CD4-positive, alpha-beta T cell (primary cell): ENCODE results near the gene ADK. TPM values are rescaled to one million over a fixed set of nuclear protein-coding genes. Genes with fewer than 3 reads are reported as not detected.

Source experiments
- ATAC-seq: fragments of 200-7000 bp; cut with Tn5 transposase; one replicate; pipeline ENCODE4 v1.10.0; 2022; ENCODE audit warnings: mild to moderate bottlenecking; ENCODE audit not compliant: poor library complexity
- CTCF ChIA-PET: fragments of 350-600 bp; sonication (Branson Sonifier 250); formaldehyde crosslinking; loops from one replicate; lab custom pipeline; 2021; ENCODE audit warnings: antibody characterized with exemption, inconsistent platforms; lab: Charles Lee
- POLR2A ChIA-PET: fragments of 350-600 bp; sonication (Branson Sonifier 250); formaldehyde crosslinking; loops from one replicate; lab custom pipeline; 2021; ENCODE audit warnings: antibody characterized with exemption, inconsistent platforms; lab: Charles Lee
- DNase-seq, 14 experiments: peaks; one replicate each; pipeline ENCODE4 v3.0.0-alpha.2; 2013 to 2020; ENCODE audit warnings: mixed read lengths in 2 of 14
- H3K27ac ChIP-seq, 2 donors: one replicate each; pipeline versions ENCODE4 v1.5.1 to v1.7.0; 2013; ENCODE audit warnings: low read length in 2 of 2, low read depth in 1 of 2, mild to moderate bottlenecking in 1 of 2
- H3K27me3 ChIP-seq, 2 experiments: 1 replicate in 1 of 2; 2 replicates in 1 of 2; pipeline versions ENCODE4 v1.6.1 to v1.7.0; 2013; ENCODE audit warnings: low read length in 2 of 2, control low read depth in 1 of 2, mild to moderate bottlenecking in 1 of 2, moderate library complexity in 1 of 2; ENCODE audit not compliant: insufficient read depth in 2 of 2, control insufficient read depth in 1 of 2
- H3K36me3 ChIP-seq: one replicate; pipeline ENCODE4 v1.6.1; 2013; ENCODE audit warnings: low read length, control low read depth; ENCODE audit not compliant: insufficient read depth
- H3K4me1 ChIP-seq: one replicate; pipeline ENCODE4 v1.6.1; 2013; ENCODE audit warnings: low read length, control low read depth; ENCODE audit not compliant: insufficient read depth
- H3K4me3 ChIP-seq: one replicate; pipeline ENCODE4 v1.5.1; 2013; ENCODE audit warnings: mild to moderate bottlenecking, low read length, moderate library complexity
- H3K9me3 ChIP-seq, 2 experiments: 1 replicate in 1 of 2; 2 replicates in 1 of 2; pipeline versions ENCODE4 v1.6.1 to v1.7.0; 2013; ENCODE audit warnings: low read length in 2 of 2, mild to moderate bottlenecking in 2 of 2, control low read depth in 1 of 2, moderate library complexity in 1 of 2; ENCODE audit not compliant: control insufficient read depth in 1 of 2, insufficient read depth in 1 of 2
- H3K27ac Mint-ChIP-seq: one replicate; pipeline ENCODE4 v1.8.0; 2020; ENCODE audit warnings: mixed read lengths
- H3K27me3 Mint-ChIP-seq: one replicate; pipeline ENCODE4 v1.8.0; 2021; ENCODE audit warnings: mixed read lengths
- H3K36me3 Mint-ChIP-seq: one replicate; pipeline ENCODE4 v1.8.0; 2021; ENCODE audit warnings: low read depth, mixed read lengths
- H3K4me1 Mint-ChIP-seq: one replicate; pipeline ENCODE4 v1.8.0; 2021; ENCODE audit warnings: low read depth, mixed read lengths
- H3K4me3 Mint-ChIP-seq: one replicate; pipeline ENCODE4 v1.8.0; 2020; ENCODE audit warnings: mild to moderate bottlenecking, mixed read lengths
- H3K9me3 Mint-ChIP-seq: one replicate; pipeline ENCODE4 v1.8.0; 2020; ENCODE audit warnings: mixed read lengths
- intact Hi-C, 2 experiments: fragments of 100-400 bp; cut with DNase I in 1 of 2; cut with micrococcal nuclease in 1 of 2; formaldehyde crosslinking; loops; one replicate each; pipeline versions ENCODE4 v1.15.1 to v1.9.0; 2023 to 2025; cut with DNase I, micrococcal nuclease
- total RNA-seq, 174 experiments: library from RNA in 2 of 174; stranded (reverse) in 2 of 174; gene quantifications; one replicate each; pipeline ENCODE4 v1.2.3 and lab custom pipeline; 2021 to 2026
- TF ChIP-seq, protein P1 (sequence below): fragments of 200-600 bp; IDR thresholded peaks from one replicate; pipeline ENCODE4 v1.8.0; 2022; ENCODE audit warnings: antibody characterized with exemption, mild to moderate bottlenecking

ADK gene
- total RNA-seq, 2 experiments from 2014 or later = 15.3 to 17.6 TPM

DNA sequence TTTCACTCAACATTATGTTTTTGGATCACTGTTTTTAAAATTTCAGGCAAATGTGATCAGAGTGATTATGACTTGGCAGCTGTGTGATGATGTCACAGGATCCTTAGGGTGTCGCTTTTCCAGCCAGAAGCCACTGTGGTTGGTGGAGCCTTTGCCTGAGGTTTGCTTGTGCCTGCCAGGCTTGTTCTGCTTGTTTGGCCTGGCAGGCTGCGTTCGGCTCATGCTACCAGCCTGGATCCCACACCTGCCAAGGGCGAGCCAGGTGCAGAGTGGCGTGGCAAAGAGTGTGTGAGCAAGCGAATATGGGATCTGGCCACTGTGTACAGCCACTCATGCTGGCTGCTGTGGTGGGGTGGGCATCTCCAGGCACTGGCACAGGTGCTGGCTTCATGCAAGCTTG is 55.7 kb downstream of the ADK start:
- no peaks in the 10 kb centered on the region for H3K4me1 Mint-ChIP-seq
- Histone ChIP-seq H3K4me1 (no peaks in the 10 kb centered on the region), H3K4me3 (no peak overlapping the region), H3K27ac (no peak overlapping the region), H3K27me3 (no peaks in the 10 kb centered on the region), H3K9me3 (no peaks in the 10 kb centered on the region), H3K36me3 (peaks cover 18% of the 10 kb centered on the region)
- TF ChIP-seq, protein P1, sequence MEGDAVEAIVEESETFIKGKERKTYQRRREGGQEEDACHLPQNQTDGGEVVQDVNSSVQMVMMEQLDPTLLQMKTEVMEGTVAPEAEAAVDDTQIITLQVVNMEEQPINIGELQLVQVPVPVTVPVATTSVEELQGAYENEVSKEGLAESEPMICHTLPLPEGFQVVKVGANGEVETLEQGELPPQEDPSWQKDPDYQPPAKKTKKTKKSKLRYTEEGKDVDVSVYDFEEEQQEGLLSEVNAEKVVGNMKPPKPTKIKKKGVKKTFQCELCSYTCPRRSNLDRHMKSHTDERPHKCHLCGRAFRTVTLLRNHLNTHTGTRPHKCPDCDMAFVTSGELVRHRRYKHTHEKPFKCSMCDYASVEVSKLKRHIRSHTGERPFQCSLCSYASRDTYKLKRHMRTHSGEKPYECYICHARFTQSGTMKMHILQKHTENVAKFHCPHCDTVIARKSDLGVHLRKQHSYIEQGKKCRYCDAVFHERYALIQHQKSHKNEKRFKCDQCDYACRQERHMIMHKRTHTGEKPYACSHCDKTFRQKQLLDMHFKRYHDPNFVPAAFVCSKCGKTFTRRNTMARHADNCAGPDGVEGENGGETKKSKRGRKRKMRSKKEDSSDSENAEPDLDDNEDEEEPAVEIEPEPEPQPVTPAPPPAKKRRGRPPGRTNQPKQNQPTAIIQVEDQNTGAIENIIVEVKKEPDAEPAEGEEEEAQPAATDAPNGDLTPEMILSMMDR = no peak
- no peaks in the 10 kb centered on the region for H3K9me3 Mint-ChIP-seq
- peaks cover 29% of the 10 kb centered on the region for H3K36me3 Mint-ChIP-seq
- ATAC-seq (no peak), DNase-seq (no peak)
- no peak overlapping the region for H3K27ac Mint-ChIP-seq
- no peaks in the 10 kb centered on the region for H3K27me3 Mint-ChIP-seq
- intact Hi-C loops = no loop called here
- ChIA-PET POLR2A (interaction anchor here (1.4 kb wide), 1 partner anchor 17 kb away, joined by 4 read pairs; no protein-coding TSS in a partner anchor), CTCF (no interaction called here)
- no peak overlapping the region for H3K4me3 Mint-ChIP-seq

DNA sequence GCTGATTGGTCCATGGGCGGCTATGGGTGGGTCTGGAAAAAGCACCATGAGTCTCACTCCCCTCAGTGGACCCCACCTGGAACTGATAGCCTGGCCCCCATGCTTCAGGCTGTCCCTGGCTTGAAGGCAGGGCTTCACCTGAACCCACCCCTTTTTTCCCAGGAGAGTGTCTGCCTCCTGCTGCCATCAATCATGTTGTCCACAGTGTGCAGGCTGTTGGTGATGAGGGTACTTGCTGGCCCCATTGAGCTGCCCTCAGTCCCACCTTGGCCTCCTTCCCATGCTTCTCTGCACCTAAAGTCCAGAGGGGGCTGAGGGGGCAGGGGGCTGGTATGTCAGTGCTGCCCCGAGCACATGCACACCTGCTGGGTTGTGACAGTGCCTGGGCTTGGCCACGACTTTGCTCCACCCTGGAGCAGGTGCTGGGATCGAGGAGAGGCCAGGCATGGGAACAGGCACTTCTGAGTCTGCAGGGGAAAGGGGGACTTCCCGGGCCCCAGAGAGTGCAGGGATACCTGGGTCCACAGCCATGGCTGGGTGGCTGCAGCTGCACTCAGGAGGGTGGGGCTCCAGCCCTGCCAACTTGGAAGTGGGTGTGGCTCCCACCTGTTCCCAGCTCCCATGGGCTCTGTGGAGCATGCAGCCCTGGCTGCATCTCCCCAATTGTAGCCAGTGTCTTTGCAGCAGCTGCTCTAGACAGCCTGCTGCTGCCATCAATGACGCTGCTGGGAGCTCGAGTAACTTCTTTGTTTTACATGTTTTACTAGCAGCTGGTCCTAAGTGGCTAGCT is 56.9 kb downstream of the ADK start:
- no peaks in the 10 kb centered on the region for H3K9me3 Mint-ChIP-seq
- no peaks in the 10 kb centered on the region for H3K27me3 ChIP-seq
- DNase-seq (no peak), ATAC-seq (no peak)
- H3K27me3 Mint-ChIP-seq = no peaks in the 10 kb centered on the region
- H3K4me3 ChIP-seq = no peak overlapping the region
- peaks cover 11% of the 10 kb centered on the region for H3K4me1 Mint-ChIP-seq
- no peaks in the 10 kb centered on the region for H3K9me3 ChIP-seq
- no peak overlapping the region for H3K4me3 Mint-ChIP-seq
- TF ChIP-seq, protein P1 = no peak
- H3K27ac Mint-ChIP-seq = no peak overlapping the region
- no peaks in the 10 kb centered on the region for H3K4me1 ChIP-seq
- CTCF ChIA-PET = no interaction called here
- H3K36me3 ChIP-seq = peaks cover 11% of the 10 kb centered on the region
- intact Hi-C loops = no loop called here
- H3K27ac ChIP-seq = no peak overlapping the region
- peaks cover 22% of the 10 kb centered on the region for H3K36me3 Mint-ChIP-seq
- POLR2A ChIA-PET = no interaction called here

DNA sequence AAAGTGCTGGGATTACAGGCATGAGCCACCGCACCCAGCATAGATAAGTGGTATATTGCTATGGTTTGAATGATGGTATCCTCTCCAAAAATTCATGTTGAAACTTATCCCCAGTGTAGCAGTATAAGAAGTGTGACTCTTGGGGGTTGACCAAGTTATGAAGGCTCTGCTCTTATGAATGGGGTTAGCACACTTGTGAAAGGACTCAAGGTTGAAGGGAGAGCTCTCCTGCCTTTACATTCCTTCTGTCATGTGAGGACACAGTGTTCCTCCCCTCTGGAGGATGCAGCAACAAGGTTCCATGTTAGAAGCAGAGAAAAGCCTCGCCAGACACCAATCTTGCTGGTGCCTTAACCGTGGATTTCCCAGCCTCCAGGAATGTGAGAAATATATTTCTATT is 58.0 kb downstream of the ADK start:
- no peaks in the 10 kb centered on the region for H3K9me3 Mint-ChIP-seq
- CTCF ChIA-PET = no interaction called here
- no peak for ATAC-seq

More for the DNA sequence above, 58.0 kb downstream of the ADK start:
- peaks cover 22% of the 10 kb centered on the region for H3K36me3 Mint-ChIP-seq
- Histone ChIP-seq H3K4me1 (no peaks in the 10 kb centered on the region), H3K27ac (no peak overlapping the region), H3K27me3 (no peaks in the 10 kb centered on the region), H3K36me3 (peaks cover 5% of the 10 kb centered on the region), H3K9me3 (no peaks in the 10 kb centered on the region), H3K4me3 (no peak overlapping the region)
- POLR2A ChIA-PET = no interaction called here
- peaks cover 15% of the 10 kb centered on the region for H3K4me1 Mint-ChIP-seq
- DNase-seq = no peak
- no peak overlapping the region for H3K4me3 Mint-ChIP-seq
- intact Hi-C loops = no loop called here
- H3K27ac Mint-ChIP-seq = no peak overlapping the region
- H3K27me3 Mint-ChIP-seq = no peaks in the 10 kb centered on the region
- TF ChIP-seq, protein P1 = no peak
